Stimulated activated CD8-positive, alpha-beta memory T cell treated with anti-CD3 and anti-CD28 coated beads, Interleukin-15, amount 100 ng/mL, for 4 hours (primary cell): Measurements from ENCODE around the gene MT1X.

Experiments
- DNase-seq, 2 donors: peaks; one replicate each; pipeline ENCODE4 v3.0.0-alpha.2; 2020; ENCODE audit warnings: low read depth in 2 of 2

The MT1X gene

GRCh38 chr16:56681939-56682702 lies at the start of gene MT1X:
Gene MT1X, plus strand, starts transcription at chr16:56682470. Its CDS starts 71 bp downstream, at chr16:56682541.
- DNase-seq, result peak; percentile 67 to 74

GRCh38 chr16:56632848-56633365 lies 49.4 kb upstream of the MT1X start:
- no peak for DNase-seq

GRCh38 chr16:56633535-56633934 lies 48.7 kb upstream of the MT1X start:
- no peak for DNase-seq

- DNase-seq, result no peak
Observed at GRCh38 chr16:56634715-56635440, 47.4 kb upstream of the MT1X start.

DNA sequence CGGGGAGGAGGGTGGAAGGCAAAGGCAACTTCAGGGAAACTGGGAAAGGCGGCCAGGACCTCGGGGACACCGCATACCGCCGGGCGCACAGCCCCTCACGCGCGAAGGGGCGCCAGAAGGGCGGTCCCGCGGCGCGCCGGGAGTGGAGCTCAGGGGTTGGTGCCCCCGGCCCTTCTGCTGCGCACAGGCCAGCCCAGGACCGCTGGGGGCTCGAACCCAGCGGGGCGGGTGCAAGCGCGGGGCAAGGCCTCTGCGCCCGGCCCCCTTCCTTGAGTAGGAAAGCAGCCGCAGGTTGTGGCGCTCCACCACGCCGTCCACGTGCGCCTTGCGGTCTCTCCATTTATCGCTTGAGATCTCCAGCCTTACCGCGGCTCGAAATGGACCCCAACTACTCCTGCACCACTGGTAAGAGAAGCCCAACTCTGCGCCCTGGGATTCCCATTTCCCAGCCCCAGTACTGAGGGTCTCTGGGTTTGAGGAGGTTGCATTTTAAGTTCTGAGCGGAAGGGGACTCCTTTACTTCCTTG lies 46.8 kb upstream of the MT1X start:
- no peak for DNase-seq

GRCh38 chr16:56636616-56637413 lies 45.5 kb upstream of the MT1X start:
- no peak for DNase-seq

DNA sequence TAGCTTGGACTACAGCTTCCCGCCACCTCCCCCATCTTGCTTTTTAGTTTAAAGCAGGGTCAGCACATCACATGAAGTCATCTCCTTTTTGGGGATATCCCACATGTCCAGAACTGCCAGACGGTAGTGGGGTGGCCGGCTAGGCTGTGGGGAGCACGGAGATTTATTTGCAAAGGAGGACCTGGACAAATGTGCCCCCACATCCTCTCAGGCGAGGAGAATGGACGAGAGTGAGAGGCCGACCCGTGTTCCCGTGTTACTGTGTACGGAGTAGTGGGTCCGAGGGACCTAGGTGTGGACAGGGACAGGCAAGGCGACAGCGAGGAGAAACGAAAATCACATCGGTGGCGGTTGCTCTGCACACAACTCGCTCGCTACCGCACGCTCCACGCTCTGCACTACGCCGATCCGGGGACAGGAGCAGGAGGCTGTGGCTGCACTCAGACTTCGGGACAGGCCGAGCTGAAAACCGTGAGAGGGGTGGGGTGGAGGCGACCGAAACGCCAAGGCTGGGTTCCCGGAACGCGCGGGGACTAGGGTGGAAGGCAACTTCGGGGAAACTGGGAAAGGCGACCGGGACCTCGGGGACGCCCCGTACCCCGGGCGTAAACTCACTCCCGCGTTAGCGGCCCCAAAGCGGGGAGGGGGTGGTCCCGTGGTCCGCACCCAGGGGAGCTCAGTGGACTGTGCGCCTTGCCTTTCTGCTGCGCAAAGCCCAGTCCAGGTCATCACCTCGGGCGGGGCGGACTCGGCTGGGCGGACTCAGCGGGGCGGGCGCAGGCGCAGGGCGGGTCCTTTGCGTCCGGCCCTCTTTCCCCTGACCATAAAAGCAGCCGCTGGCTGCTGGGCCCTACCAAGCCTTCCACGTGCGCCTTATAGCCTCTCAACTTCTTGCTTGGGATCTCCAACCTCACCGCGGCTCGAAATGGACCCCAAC lies 44.2 kb upstream of the MT1X start, which contains the start of gene MT1A:
Gene MT1A (plus strand): TSS at position 853 of the 937 bp plus-strand sequence. CDS start 73 bp downstream, at position 926.
- DNase-seq, result no peak

- DNase-seq, result no peak
Observed at GRCh38 chr16:56639045-56639444, 43.2 kb upstream of the MT1X start.

DNA sequence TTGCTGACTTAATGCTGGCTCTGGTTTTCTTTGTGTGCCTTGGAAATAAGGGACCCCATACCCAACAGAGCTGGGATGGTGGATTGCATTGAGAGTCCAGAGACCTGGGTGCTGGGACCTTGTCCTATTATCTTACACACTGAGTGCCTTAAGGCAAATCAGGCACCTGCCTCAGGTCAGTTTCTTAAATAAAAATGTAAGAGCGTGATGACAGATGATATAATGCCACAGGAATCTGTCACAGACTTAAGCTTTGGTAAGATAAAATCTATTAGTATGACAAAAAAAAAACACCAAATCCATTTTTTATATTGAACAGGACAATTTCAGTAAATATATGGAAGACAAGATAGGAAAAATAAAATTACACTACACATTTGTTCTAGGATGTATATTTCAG lies 42.2 kb upstream of the MT1X start:
- DNase-seq, result no peak

DNA sequence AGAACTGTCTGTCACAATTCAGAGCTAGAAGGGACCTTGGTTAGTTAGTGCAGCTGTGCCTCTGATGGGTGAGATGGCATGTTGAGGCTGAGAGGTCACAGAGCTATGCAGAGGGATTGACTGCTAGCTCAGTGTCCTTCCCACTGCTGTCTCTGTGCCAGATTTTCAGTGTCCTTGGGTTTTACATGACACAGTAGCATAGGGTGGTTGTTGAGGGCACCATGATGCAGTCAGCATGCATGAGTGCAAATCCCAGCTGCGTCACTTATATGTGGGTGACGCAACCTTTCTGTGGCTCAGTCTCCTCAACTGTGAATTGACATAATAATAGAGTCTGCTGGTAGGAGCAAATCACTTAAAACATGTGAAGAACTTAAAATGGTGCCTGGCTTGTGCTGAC lies 41.1 kb upstream of the MT1X start:
- no peak for DNase-seq

DNA sequence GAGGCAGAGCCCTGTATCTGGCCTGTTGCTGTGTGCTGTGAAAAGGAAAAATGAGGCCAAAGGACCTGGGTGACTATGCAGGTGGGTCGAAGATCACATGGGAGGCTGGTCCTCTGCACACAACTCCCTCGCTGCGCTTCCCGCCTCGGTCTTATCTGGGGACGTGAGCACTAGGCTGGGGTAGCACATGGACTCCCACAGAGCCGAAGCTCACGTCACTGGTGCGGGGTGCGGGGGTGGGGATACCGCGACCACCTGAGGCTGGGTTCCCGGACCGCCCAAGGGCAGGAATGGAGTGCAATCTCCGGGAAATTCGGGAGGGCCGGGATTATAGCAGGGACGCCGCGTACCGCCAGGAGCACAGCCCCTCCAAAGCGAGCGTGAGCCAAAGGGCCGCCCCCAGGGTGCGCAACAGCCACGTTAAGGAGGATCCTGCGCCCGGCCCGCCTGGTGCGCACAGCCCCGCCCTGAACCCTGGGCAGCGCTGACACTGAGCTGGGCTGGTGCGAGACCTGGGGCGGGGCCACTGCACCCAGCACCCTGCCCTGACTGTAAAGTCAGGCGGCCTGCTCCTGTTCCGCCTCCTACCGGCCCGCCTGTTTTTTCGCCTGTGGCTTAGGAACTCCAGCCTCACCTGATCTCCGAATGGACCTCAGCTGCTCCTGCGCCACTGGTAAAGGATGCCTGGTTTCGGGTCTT lies 39.0 kb upstream of the MT1X start:
- DNase-seq, result peak; percentile 46 to 60

GRCh38 chr16:56643833-56644232 lies 38.4 kb upstream of the MT1X start:
- no peak for DNase-seq

GRCh38 chr16:56645311-56645710 lies 37.0 kb upstream of the MT1X start:
- DNase-seq, result no peak

DNA sequence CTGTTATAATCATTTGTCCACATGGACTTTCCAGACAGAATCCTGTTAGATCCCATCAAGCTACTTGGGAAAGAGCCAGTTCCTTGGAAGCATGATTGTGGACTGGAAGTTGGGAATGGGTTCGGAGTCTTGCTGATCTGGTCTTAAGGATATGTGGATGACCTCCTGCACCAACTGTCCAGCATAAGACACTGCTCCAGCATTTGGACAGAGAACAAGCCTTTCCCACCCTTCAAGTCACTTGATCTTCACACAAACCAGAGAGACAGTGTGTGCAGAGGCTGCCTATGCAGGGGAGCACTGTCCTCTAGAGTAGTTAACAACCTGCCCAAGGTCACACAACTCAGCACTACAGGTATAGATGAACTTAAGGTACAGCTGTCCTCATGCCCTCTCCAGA lies 36.4 kb upstream of the MT1X start:
- no peak for DNase-seq

GRCh38 chr16:56647641-56648431 lies 34.4 kb upstream of the MT1X start:
- DNase-seq, result no peak

GRCh38 chr16:56649271-56649670 lies 33.0 kb upstream of the MT1X start:
- no peak for DNase-seq

GRCh38 chr16:56649820-56650219 lies 32.5 kb upstream of the MT1X start:
- DNase-seq, result no peak

GRCh38 chr16:56651586-56651985 lies 30.7 kb upstream of the MT1X start, which contains the start of gene MT1B:
Gene MT1B, plus strand, starts transcription at chr16:56651886. Its CDS starts 68 bp downstream, at chr16:56651954.
- DNase-seq, result no peak

DNA sequence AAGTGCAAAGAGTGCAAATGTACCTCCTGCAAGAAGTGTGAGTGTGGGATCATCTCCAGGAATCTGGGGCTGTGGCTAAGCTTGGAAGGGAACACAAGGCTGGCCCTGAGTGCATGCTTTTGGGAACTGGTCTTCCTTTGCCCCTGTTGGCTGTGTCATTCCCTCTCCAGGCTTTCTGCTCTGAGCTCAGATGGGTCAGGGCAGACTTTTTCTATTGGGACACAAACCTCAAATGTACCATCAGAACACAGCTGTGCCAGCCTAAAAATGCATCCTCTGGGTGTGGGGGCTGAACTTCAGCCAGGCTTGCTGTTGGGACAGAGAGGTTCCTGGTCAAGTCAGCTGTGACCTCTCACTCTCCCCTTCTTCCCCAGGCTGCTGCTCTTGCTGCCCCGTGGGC lies 29.7 kb upstream of the MT1X start:
- no peak for DNase-seq
